Astrocyte (in vitro differentiated cells and primary cell): Measurements from ENCODE around the gene LILRA1.

Experiments
- EZH2 ChIP-seq: IDR thresholded peaks from 2 replicates; pipeline ENCODE4 v1.6.1; 2012; ENCODE audit warnings: mild to moderate bottlenecking, low read length, inconsistent platforms; ENCODE audit not compliant: insufficient read depth
- TF ChIP-seq, protein P1 (sequence below): IDR thresholded peaks from 2 replicates; pipeline ENCODE4 v1.5.1; 2011; ENCODE audit warnings: low read depth, mild to moderate bottlenecking, inconsistent platforms, low read length, moderate library complexity; ENCODE audit not compliant: insufficient read depth

DNA sequence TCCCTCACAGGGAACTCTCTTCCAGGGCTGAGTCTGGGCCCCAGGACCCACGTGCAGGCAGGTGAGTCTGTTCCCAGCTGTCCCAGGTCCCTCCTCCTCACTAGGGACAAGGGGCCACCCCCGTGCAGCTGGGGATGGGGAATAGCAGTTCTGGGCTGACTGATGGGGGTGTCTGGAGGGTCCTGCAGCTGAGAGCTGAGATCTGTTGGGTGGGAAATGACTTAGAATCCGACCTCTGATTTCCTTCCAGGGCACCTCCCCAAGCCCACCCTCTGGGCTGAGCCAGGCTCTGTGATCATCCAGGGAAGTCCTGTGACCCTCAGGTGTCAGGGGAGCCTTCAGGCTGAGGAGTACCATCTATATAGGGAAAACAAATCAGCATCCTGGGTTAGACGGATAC is 19.4 kb upstream of the LILRA1 start:
- TF ChIP-seq, protein P1, sequence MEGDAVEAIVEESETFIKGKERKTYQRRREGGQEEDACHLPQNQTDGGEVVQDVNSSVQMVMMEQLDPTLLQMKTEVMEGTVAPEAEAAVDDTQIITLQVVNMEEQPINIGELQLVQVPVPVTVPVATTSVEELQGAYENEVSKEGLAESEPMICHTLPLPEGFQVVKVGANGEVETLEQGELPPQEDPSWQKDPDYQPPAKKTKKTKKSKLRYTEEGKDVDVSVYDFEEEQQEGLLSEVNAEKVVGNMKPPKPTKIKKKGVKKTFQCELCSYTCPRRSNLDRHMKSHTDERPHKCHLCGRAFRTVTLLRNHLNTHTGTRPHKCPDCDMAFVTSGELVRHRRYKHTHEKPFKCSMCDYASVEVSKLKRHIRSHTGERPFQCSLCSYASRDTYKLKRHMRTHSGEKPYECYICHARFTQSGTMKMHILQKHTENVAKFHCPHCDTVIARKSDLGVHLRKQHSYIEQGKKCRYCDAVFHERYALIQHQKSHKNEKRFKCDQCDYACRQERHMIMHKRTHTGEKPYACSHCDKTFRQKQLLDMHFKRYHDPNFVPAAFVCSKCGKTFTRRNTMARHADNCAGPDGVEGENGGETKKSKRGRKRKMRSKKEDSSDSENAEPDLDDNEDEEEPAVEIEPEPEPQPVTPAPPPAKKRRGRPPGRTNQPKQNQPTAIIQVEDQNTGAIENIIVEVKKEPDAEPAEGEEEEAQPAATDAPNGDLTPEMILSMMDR: no peak
- TF ChIP-seq EZH2: no peak
